ENCODE results near the gene BRF1. TPM values are rescaled to one million over a fixed set of nuclear protein-coding genes. Genes with fewer than 3 reads are reported as not detected.

The BRF1 gene
- total and polyA plus RNA-seq, 2 of the 8 experiments (the other 6 are each of a cell fraction or from before 2014, with no cell fraction given): 7.7 to 18.3 TPM

- POLR2A ChIA-PET (ENCODE audit: partially characterized antibody): no interaction called here
- FAIRE-seq: no peak
Observed at GRCh38 chr14:105346876-105347586, 46.2 kb upstream of the BRF1 start.

More at GRCh38 chr14:105346876-105347586, 46.2 kb upstream of the BRF1 start:
- H3K4ac ChIP-seq (replicated peaks; ENCODE audit: insufficient read length, low read depth, low read length): no peak overlapping the region
- no peak overlapping the region for H4K8ac ChIP-seq (ENCODE audit: extremely low read depth, insufficient read depth, low read length)
- no peak overlapping the region for H4K91ac ChIP-seq (replicated peaks; ENCODE audit: insufficient read length, low read length)
- TF ChIP-seq ASH2L (IDR thresholded peaks at IDR 0.05; ENCODE audit: low read length) (no peak), KDM1A (IDR thresholded peaks at IDR 0.05; ENCODE audit: borderline replicate concordance, low read length) (no peak), JUND (IDR thresholded peaks at IDR 0.05; ENCODE audit: low read length) (no peak), GTF2F1 (IDR thresholded peaks at IDR 0.05; ENCODE audit: borderline replicate concordance, low read depth, low read length) (no peak), JUN (IDR thresholded peaks at IDR 0.05; ENCODE audit: low read depth, low read length) (no peak), ZNF274 (IDR thresholded peaks at IDR 0.05; ENCODE audit: borderline replicate concordance, extremely low read depth, low read length) (no peak), KDM5A (IDR thresholded peaks at IDR 0.05; ENCODE audit: low read length) (no peak), FOSL1 (IDR thresholded peaks at IDR 0.05; ENCODE audit: insufficient read depth, low read depth, low read length) (no peak), SUZ12 (IDR thresholded peaks at IDR 0.05; ENCODE audit: low read length) (no peak), MAX (IDR thresholded peaks at IDR 0.05) (no peak), BACH1 (IDR thresholded peaks at IDR 0.05; ENCODE audit: low read length) (no peak), BCL11A (IDR thresholded peaks at IDR 0.05; ENCODE audit: low read depth in 2 of 2, low read length in 2 of 2) (no peak)
- H3K27me3 ChIP-seq (replicated peaks in 1 of 4; ENCODE audit: control insufficient read depth in 3 of 4, extremely low read depth in 1 of 4, insufficient read depth in 3 of 4, low read length in 3 of 4): no peaks in the 10 kb centered on the region
- no peak overlapping the region for H2AFZ ChIP-seq (ENCODE audit: low read length)
- H3K4me3 ChIP-seq (ENCODE audit: extremely low read depth in 1 of 4, insufficient read depth in 2 of 4, low read depth in 3 of 4, low read length in 4 of 4): no peak overlapping the region
- no peak overlapping the region for H3K23ac ChIP-seq (ENCODE audit: insufficient read length)
- H3K36me3 ChIP-seq (ENCODE audit: control insufficient read depth in 2 of 4, insufficient read depth in 4 of 4, low read length in 3 of 4): no peaks in the 10 kb centered on the region
- H3K4me2 ChIP-seq (ENCODE audit: insufficient read depth in 1 of 2, low read depth in 2 of 2, low read length in 2 of 2): no peak overlapping the region
- no peak overlapping the region for H2BK12ac ChIP-seq (ENCODE audit: low read depth, low read length)
- H2BK120ac ChIP-seq (replicated peaks; ENCODE audit: low read depth, low read length): no peak overlapping the region
- H4K5ac ChIP-seq (ENCODE audit: insufficient read length, low read depth, low read length): no peak overlapping the region
- no peak overlapping the region for H3K14ac ChIP-seq (ENCODE audit: insufficient read length)
- no peak overlapping the region; the same call in 1 of the 2 replicates for H2BK5ac ChIP-seq (ENCODE audit: low read depth, low read length)
- no peak overlapping the region for H2BK20ac ChIP-seq (ENCODE audit: low read length)
- H3K79me1 ChIP-seq (ENCODE audit: low read depth, low read length): peaks cover 10% of the 10 kb centered on the region; the same call in 1 of the 2 replicates
- peaks cover 4 to 27% of the 10 kb centered on the region in 2 experiments for H4K20me1 ChIP-seq (replicated peaks in 1 of 2; ENCODE audit: control insufficient read depth in 1 of 2, insufficient read depth in 2 of 2, low read length in 2 of 2)
- peaks cover 0 to 28% of the 10 kb centered on the region in 2 experiments; a peak in 2 of 4 replicates for H3K79me2 ChIP-seq (ENCODE audit: control insufficient read depth in 1 of 2, insufficient read depth in 2 of 2, low read length in 2 of 2)
- peaks cover 0 to 3% (median 1%) of the 10 kb centered on the region in 4 experiments; a peak in 2 of 7 replicates for H3K4me1 ChIP-seq (replicated peaks in 1 of 4; ENCODE audit: control insufficient read depth in 3 of 4, insufficient read depth in 4 of 4, low read length in 3 of 4)
- peaks cover 0 to 3% of the 10 kb centered on the region in 2 experiments; a peak in 1 of 4 replicates for H3K9me3 ChIP-seq (ENCODE audit: insufficient read depth in 2 of 2, low read depth in 1 of 2, low read length in 1 of 2)
- no peak overlapping the region for H3K27ac ChIP-seq (ENCODE audit: low read depth, low read length)
- H3K9ac ChIP-seq (replicated peaks in 1 of 4; ENCODE audit: extremely low read depth in 1 of 4, low read depth in 3 of 4, low read length in 3 of 4): no peak overlapping the region
- no peak for DNase-seq (ENCODE audit: low read depth in 1 of 2, low spot score in 2 of 2)
- CTCF ChIA-PET (ENCODE audit: partially characterized antibody): interaction anchor here (1.1 to 2.8 kb wide), 2 partner anchors 13 to 24 kb away, joined by 4 to 8 read pairs; no protein-coding TSS in a partner anchor
- H3K18ac ChIP-seq (ENCODE audit: extremely low read depth, low read length): no peak overlapping the region
- no peak overlapping the region for H2AK5ac ChIP-seq (ENCODE audit: low read depth, low read length)
- H2BK15ac ChIP-seq (ENCODE audit: low read length): no peak overlapping the region
- H3K56ac ChIP-seq (replicated peaks; ENCODE audit: insufficient read length, low read depth, low read length): no peak overlapping the region
- no peaks in the 10 kb centered on the region for H3K23me2 ChIP-seq (ENCODE audit: low read depth, low read length)
- 97% methylated on average over 14 of the region's 18 CpGs; no CpG with 5 or more reads in 1 of the 2 experiments for WGBS, 2 experiments (ENCODE audit: extremely low coverage in 1 of 2, insufficient coverage in 1 of 2, insufficient read length in 1 of 2, insufficient replicate concordance in 2 of 2, low coverage in 1 of 2, low lambda C conversion rate in 2 of 2, missing lambda C conversion rate in 1 of 2)
